Mucosa of rectum (tissue), 2 donors: ENCODE data around the gene LATS2.

Source experiments
- H3K27ac ChIP-seq, 2 donors: one replicate each; pipeline ENCODE4 v1.7.0; 2013; ENCODE audit warnings: inconsistent platforms in 2 of 2, low read depth in 2 of 2, low read length in 2 of 2
- H3K27me3 ChIP-seq, 2 donors: one replicate each; pipeline ENCODE4 v1.7.0; 2013; ENCODE audit warnings: low read length in 2 of 2; ENCODE audit not compliant: control insufficient read depth in 2 of 2, insufficient read depth in 2 of 2
- H3K36me3 ChIP-seq, 2 donors: one replicate each; pipeline ENCODE4 v1.7.0; 2013; ENCODE audit warnings: low read length in 2 of 2; ENCODE audit not compliant: control insufficient read depth in 2 of 2, insufficient read depth in 2 of 2
- H3K4me1 ChIP-seq, 2 donors: one replicate each; pipeline ENCODE4 v1.7.0; 2013; ENCODE audit warnings: low read length in 2 of 2, mild to moderate bottlenecking in 1 of 2; ENCODE audit not compliant: control insufficient read depth in 2 of 2, insufficient read depth in 2 of 2
- H3K4me3 ChIP-seq, 2 donors: one replicate each; pipeline ENCODE4 v1.7.0; 2013; ENCODE audit warnings: low read length in 2 of 2
- H3K9ac ChIP-seq, 2 donors: one replicate each; pipeline ENCODE4 v1.7.0; 2013; ENCODE audit warnings: low read length in 2 of 2, low read depth in 1 of 2, mild to moderate bottlenecking in 1 of 2
- H3K9me3 ChIP-seq, 2 donors: one replicate each; pipeline ENCODE4 v1.7.0; 2013; ENCODE audit warnings: low read length in 2 of 2; ENCODE audit not compliant: control insufficient read depth in 2 of 2
- donor health status: healthy.
- donor health status: Normal muscosa, but diverticular disease.

The LATS2 gene

DNA sequence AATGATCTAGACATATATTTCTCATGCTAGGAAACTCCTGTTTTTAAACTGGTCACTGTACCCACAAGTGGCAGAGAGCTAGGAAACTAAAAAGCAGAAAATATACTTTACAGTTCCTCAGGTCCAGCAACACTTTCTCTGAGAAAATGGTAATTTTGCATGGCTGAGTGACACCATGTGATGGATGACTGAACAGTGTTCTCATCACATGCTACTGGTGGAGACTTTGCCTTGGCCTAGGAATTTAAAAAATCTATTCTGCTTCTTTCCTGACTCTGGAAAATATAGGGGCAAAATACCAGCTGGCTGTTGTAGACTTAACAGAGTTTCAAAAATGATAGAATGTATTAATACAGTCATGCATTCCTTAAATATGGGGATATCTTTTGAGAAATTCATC is 50.0 kb downstream of the LATS2 start:
- Histone ChIP-seq H3K4me1 (no peaks in the 10 kb centered on the region), H3K4me3 (no peak overlapping the region)

GRCh38 chr13:21010621-21011020 is 50.8 kb downstream of the LATS2 start:
- H3K27me3 ChIP-seq, result no peaks in the 10 kb centered on the region
- no peaks in the 10 kb centered on the region for H3K36me3 ChIP-seq
- no peaks in the 10 kb centered on the region for H3K4me1 ChIP-seq
- no peaks in the 10 kb centered on the region for H3K9me3 ChIP-seq
- no peak overlapping the region for H3K27ac ChIP-seq
- H3K9ac ChIP-seq, result no peak overlapping the region
- H3K4me3 ChIP-seq, result no peak overlapping the region

More for the DNA sequence above, 50.0 kb downstream of the LATS2 start:
- H3K27me3 ChIP-seq, result no peaks in the 10 kb centered on the region
- no peak overlapping the region for H3K9ac ChIP-seq
- H3K27ac ChIP-seq, result no peak overlapping the region
- no peaks in the 10 kb centered on the region for H3K36me3 ChIP-seq
- H3K9me3 ChIP-seq, result no peaks in the 10 kb centered on the region

GRCh38 chr13:21009036-21009435 is 52.4 kb downstream of the LATS2 start:
- Histone ChIP-seq H3K9me3 (no peaks in the 10 kb centered on the region), H3K4me1 (no peaks in the 10 kb centered on the region), H3K27ac (no peak overlapping the region), H3K36me3 (no peaks in the 10 kb centered on the region), H3K27me3 (no peaks in the 10 kb centered on the region), H3K4me3 (no peak overlapping the region), H3K9ac (no peak overlapping the region)

GRCh38 chr13:21008026-21008425 is 53.4 kb downstream of the LATS2 start:
- H3K27me3 ChIP-seq, result no peaks in the 10 kb centered on the region
- H3K4me1 ChIP-seq, result no peaks in the 10 kb centered on the region
- no peak overlapping the region for H3K9ac ChIP-seq
- H3K36me3 ChIP-seq, result no peaks in the 10 kb centered on the region
- H3K27ac ChIP-seq, result no peak overlapping the region
- H3K4me3 ChIP-seq, result no peak overlapping the region
- no peaks in the 10 kb centered on the region for H3K9me3 ChIP-seq

GRCh38 chr13:21006141-21007005 is 55.0 kb downstream of the LATS2 start:
- no peaks in the 10 kb centered on the region for H3K36me3 ChIP-seq
- no peak overlapping the region for H3K27ac ChIP-seq
- H3K9ac ChIP-seq, result no peak overlapping the region
- no peaks in the 10 kb centered on the region for H3K4me1 ChIP-seq
- H3K9me3 ChIP-seq, result no peaks in the 10 kb centered on the region
- H3K4me3 ChIP-seq, result no peak overlapping the region
- H3K27me3 ChIP-seq, result no peaks in the 10 kb centered on the region

GRCh38 chr13:21005193-21005592 is 56.2 kb downstream of the LATS2 start:
- Histone ChIP-seq H3K9ac (no peak overlapping the region), H3K4me3 (no peak overlapping the region), H3K27ac (no peak overlapping the region), H3K27me3 (no peaks in the 10 kb centered on the region), H3K4me1 (no peaks in the 10 kb centered on the region), H3K9me3 (no peaks in the 10 kb centered on the region), H3K36me3 (no peaks in the 10 kb centered on the region)

GRCh38 chr13:21001471-21001870 is 59.9 kb downstream of the LATS2 start:
- Histone ChIP-seq H3K9me3 (no peaks in the 10 kb centered on the region), H3K27ac (no peak overlapping the region), H3K4me1 (peaks cover 0 to 5% of the 10 kb centered on the region in 2 donors), H3K36me3 (no peaks in the 10 kb centered on the region), H3K4me3 (no peak overlapping the region), H3K27me3 (no peaks in the 10 kb centered on the region), H3K9ac (no peak overlapping the region)

GRCh38 chr13:21000647-21001046 is 60.7 kb downstream of the LATS2 start:
- Histone ChIP-seq H3K36me3 (no peaks in the 10 kb centered on the region), H3K4me3 (no peak overlapping the region), H3K27me3 (no peaks in the 10 kb centered on the region), H3K9me3 (no peaks in the 10 kb centered on the region), H3K27ac (no peak overlapping the region), H3K4me1 (peaks cover 0 to 5% of the 10 kb centered on the region in 2 donors), H3K9ac (no peak overlapping the region)

GRCh38 chr13:20998649-20999415 is 62.6 kb downstream of the LATS2 start:
- Histone ChIP-seq H3K27me3 (no peaks in the 10 kb centered on the region), H3K4me3 (no peak overlapping the region), H3K9ac (no peak overlapping the region), H3K9me3 (no peaks in the 10 kb centered on the region), H3K27ac (no peak overlapping the region), H3K4me1 (peaks cover 0 to 5% of the 10 kb centered on the region in 2 donors), H3K36me3 (no peaks in the 10 kb centered on the region)
